ENCODE results near the gene CCDC167. TPM values are rescaled to one million over a fixed set of nuclear protein-coding genes. Genes with fewer than 3 reads are reported as not detected.

CCDC167 gene
- total RNA-seq, 1 experiment from 2014 or later = 27.8 TPM

DNA sequence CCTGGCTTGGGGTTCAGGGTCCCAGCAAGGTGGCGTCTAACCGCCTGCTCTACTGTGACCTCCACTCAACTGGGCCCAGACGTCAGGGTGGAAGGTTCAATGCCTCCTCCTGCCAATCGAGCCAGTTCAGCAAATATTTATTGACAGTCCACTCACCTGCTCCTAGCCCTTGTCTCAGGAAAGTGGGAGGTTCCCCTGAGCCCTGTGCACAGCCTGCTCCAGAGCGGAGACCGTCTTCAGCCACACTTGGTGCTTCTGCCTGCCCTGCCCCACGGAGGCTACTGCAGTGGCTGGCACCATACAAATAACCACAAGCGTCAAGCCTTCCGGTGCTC is 6.1 kb downstream of the CCDC167 start:
- ATAC-seq = no peak
- no peak for TF ChIP-seq EZH2phosphoT487 (IDR thresholded peaks at IDR 0.05; ENCODE audit: borderline replicate concordance)
- TF ChIP-seq ZBTB33 (IDR thresholded peaks at IDR 0.05; ENCODE audit: extremely low read depth, insufficient replicate concordance, low read length) = no peak
- no peak for TF ChIP-seq POLR2A (IDR thresholded peaks at IDR 0.05; ENCODE audit: borderline replicate concordance, extremely low read depth, insufficient read depth, insufficient read length)
- TF ChIP-seq EZH2 (IDR thresholded peaks at IDR 0.05) = no peak
- ChIA-PET RAD21 (ENCODE audit: low non-redundant PET in 1 of 2, low total read pairs in 2 of 2, uncharacterized antibody in 2 of 2, unreplicated experiment in 2 of 2) (no interaction called here), POLR2A (interaction anchor here (0.7 kb wide), 1 partner anchor 199 kb away, joined by 4 read pairs; no protein-coding TSS in a partner anchor), CTCF (no interaction called here)
- Histone ChIP-seq H3K4me3 (replicated peaks in 1 of 2; ENCODE audit: low read depth in 1 of 2, low read length in 2 of 2) (no peak overlapping the region), H3K9me2 (ENCODE audit: insufficient read depth) (no peaks in the 10 kb centered on the region), H3K27ac (ENCODE audit: low read depth, low read length) (no peak overlapping the region), H3K9me3 (ENCODE audit: control insufficient read depth in 1 of 2, insufficient read depth in 1 of 2, low read depth in 1 of 2, low read length in 2 of 2) (no peaks in the 10 kb centered on the region), H2AFZ (ENCODE audit: low read depth, low read length, poor library complexity, severe bottlenecking) (no peak overlapping the region), H3K79me2 (ENCODE audit: insufficient read depth, low read length) (peaks cover 3% of the 10 kb centered on the region; the same call in 1 of the 2 replicates), H3K4me2 (ENCODE audit: low read length) (no peak overlapping the region), H3K36me3 (ENCODE audit: control insufficient read depth in 1 of 2, insufficient read depth in 2 of 2, low read length in 2 of 2) (no peaks in the 10 kb centered on the region), H3K4me1 (ENCODE audit: control insufficient read depth in 1 of 2, insufficient read depth in 2 of 2, low read length in 2 of 2) (peaks cover under 1% of the 10 kb centered on the region in 2 experiments; a peak in 3 of 4 replicates), H3K27me3 (ENCODE audit: insufficient read depth, low read length) (no peaks in the 10 kb centered on the region), H3K9ac (ENCODE audit: low read length) (no peak overlapping the region), H4K20me1 (ENCODE audit: insufficient read depth) (no peaks in the 10 kb centered on the region)
- DNase-seq (ENCODE audit: low read depth, low spot score) = no peak
- BruUV-seq (replicated peaks) = no TSS peak
- intact Hi-C loops (cut with micrococcal nuclease) = no loop called here

- CTCF ChIA-PET = no interaction called here
- H2AFZ ChIP-seq (ENCODE audit: low read depth, low read length, poor library complexity, severe bottlenecking) = no peak overlapping the region
- RAD21 ChIA-PET (ENCODE audit: low non-redundant PET in 1 of 2, low total read pairs in 2 of 2, uncharacterized antibody in 2 of 2, unreplicated experiment in 2 of 2) = no interaction called here
- DNase-seq (ENCODE audit: low read depth, low spot score) (no peak), ATAC-seq (no peak)
- no peaks in the 10 kb centered on the region for H3K9me2 ChIP-seq (ENCODE audit: insufficient read depth)
- H3K27me3 ChIP-seq (ENCODE audit: insufficient read depth, low read length) = no peaks in the 10 kb centered on the region
- H3K27ac ChIP-seq (ENCODE audit: low read depth, low read length) = no peak overlapping the region
- POLR2A ChIA-PET = no interaction called here
- no peak overlapping the region for H3K4me3 ChIP-seq (replicated peaks in 1 of 2; ENCODE audit: low read depth in 1 of 2, low read length in 2 of 2)
- H3K9ac ChIP-seq (ENCODE audit: low read length) = no peak overlapping the region
- H3K4me1 ChIP-seq (ENCODE audit: control insufficient read depth in 1 of 2, insufficient read depth in 2 of 2, low read length in 2 of 2) = no peaks in the 10 kb centered on the region
- H3K79me2 ChIP-seq (ENCODE audit: insufficient read depth, low read length) = peaks cover 3% of the 10 kb centered on the region; the same call in 1 of the 2 replicates
- BruUV-seq (replicated peaks) = no TSS peak
- no peaks in the 10 kb centered on the region for H3K36me3 ChIP-seq (ENCODE audit: control insufficient read depth in 1 of 2, insufficient read depth in 2 of 2, low read length in 2 of 2)
- intact Hi-C loops (cut with micrococcal nuclease) = no loop called here
- no peaks in the 10 kb centered on the region for H4K20me1 ChIP-seq (ENCODE audit: insufficient read depth)
- no peak overlapping the region for H3K4me2 ChIP-seq (ENCODE audit: low read length)
- H3K9me3 ChIP-seq (ENCODE audit: control insufficient read depth in 1 of 2, insufficient read depth in 1 of 2, low read depth in 1 of 2, low read length in 2 of 2) = no peaks in the 10 kb centered on the region
- TF ChIP-seq RAD21 (IDR thresholded peaks at IDR 0.05; ENCODE audit: low read depth) (no peak), FOSL1 (IDR thresholded peaks at IDR 0.05; ENCODE audit: low read depth) (no peak), EGR1 (IDR thresholded peaks at IDR 0.05; ENCODE audit: low read depth) (no peak), EZH2 (IDR thresholded peaks at IDR 0.05) (no peak), POLR2A (IDR thresholded peaks at IDR 0.05; ENCODE audit: borderline replicate concordance, extremely low read depth, insufficient read depth, insufficient read length) (no peak), EZH2phosphoT487 (IDR thresholded peaks at IDR 0.05; ENCODE audit: borderline replicate concordance) (no peak), CEBPB (IDR thresholded peaks at IDR 0.05; ENCODE audit: low read depth) (no peak), YY1 (IDR thresholded peaks at IDR 0.05; ENCODE audit: extremely low read depth, insufficient replicate concordance, low read depth, low read length) (no peak), CBX3 (IDR thresholded peaks at IDR 0.05; ENCODE audit: low read depth) (no peak), SIN3A (IDR thresholded peaks at IDR 0.05; ENCODE audit: low read depth) (no peak), ELF1 (IDR thresholded peaks at IDR 0.05; ENCODE audit: borderline replicate concordance, low read depth) (no peak)
- TF ChIP-seq, protein P1, sequence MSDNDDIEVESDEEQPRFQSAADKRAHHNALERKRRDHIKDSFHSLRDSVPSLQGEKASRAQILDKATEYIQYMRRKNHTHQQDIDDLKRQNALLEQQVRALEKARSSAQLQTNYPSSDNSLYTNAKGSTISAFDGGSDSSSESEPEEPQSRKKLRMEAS (IDR thresholded peaks at IDR 0.05) = no peak
- TF ChIP-seq, protein P2, sequence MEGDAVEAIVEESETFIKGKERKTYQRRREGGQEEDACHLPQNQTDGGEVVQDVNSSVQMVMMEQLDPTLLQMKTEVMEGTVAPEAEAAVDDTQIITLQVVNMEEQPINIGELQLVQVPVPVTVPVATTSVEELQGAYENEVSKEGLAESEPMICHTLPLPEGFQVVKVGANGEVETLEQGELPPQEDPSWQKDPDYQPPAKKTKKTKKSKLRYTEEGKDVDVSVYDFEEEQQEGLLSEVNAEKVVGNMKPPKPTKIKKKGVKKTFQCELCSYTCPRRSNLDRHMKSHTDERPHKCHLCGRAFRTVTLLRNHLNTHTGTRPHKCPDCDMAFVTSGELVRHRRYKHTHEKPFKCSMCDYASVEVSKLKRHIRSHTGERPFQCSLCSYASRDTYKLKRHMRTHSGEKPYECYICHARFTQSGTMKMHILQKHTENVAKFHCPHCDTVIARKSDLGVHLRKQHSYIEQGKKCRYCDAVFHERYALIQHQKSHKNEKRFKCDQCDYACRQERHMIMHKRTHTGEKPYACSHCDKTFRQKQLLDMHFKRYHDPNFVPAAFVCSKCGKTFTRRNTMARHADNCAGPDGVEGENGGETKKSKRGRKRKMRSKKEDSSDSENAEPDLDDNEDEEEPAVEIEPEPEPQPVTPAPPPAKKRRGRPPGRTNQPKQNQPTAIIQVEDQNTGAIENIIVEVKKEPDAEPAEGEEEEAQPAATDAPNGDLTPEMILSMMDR (IDR thresholded peaks at IDR 0.05 in 2 of 3, conservative IDR thresholded peaks at IDR 0.05 in 1 of 3; ENCODE audit: borderline replicate concordance in 1 of 3, insufficient read depth in 1 of 3, low read depth in 2 of 3, low read length in 2 of 3) = no peak
These were observed 6.6 kb downstream of the CCDC167 start for GRCh38 chr6:37492991-37493660.
